Measurements from ENCODE around the gene SLC47A1. TPM values are rescaled to one million over a fixed set of nuclear protein-coding genes. Genes with fewer than 3 reads are reported as not detected.
"Not testable (repeated sequence)": the region's sequence is repeated elsewhere in the genome, so short reads cannot be mapped to it uniquely, and the experiment has no call there.

The SLC47A1 gene
- total RNA-seq, 1 donor from 2014 or later: 1.0 TPM

- no peak overlapping the region for H3K4me3 ChIP-seq (ENCODE audit: low read depth, low read length)
- TF ChIP-seq, protein P1, sequence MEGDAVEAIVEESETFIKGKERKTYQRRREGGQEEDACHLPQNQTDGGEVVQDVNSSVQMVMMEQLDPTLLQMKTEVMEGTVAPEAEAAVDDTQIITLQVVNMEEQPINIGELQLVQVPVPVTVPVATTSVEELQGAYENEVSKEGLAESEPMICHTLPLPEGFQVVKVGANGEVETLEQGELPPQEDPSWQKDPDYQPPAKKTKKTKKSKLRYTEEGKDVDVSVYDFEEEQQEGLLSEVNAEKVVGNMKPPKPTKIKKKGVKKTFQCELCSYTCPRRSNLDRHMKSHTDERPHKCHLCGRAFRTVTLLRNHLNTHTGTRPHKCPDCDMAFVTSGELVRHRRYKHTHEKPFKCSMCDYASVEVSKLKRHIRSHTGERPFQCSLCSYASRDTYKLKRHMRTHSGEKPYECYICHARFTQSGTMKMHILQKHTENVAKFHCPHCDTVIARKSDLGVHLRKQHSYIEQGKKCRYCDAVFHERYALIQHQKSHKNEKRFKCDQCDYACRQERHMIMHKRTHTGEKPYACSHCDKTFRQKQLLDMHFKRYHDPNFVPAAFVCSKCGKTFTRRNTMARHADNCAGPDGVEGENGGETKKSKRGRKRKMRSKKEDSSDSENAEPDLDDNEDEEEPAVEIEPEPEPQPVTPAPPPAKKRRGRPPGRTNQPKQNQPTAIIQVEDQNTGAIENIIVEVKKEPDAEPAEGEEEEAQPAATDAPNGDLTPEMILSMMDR (IDR thresholded peaks at IDR 0.05; ENCODE audit: insufficient read depth, low read length, poor library complexity, severe bottlenecking): no peak
- H3K36me3 ChIP-seq (ENCODE audit: control insufficient read depth, insufficient read depth, low read length): no peaks in the 10 kb centered on the region
- H3K27me3 ChIP-seq (ENCODE audit: control insufficient read depth, insufficient read depth, low read length): peaks cover 3% of the 10 kb centered on the region
- DNase-seq (ENCODE audit: low read depth): no peak
Measured at GRCh38 chr17:19520641-19521040, 13.0 kb upstream of the SLC47A1 start.

DNA sequence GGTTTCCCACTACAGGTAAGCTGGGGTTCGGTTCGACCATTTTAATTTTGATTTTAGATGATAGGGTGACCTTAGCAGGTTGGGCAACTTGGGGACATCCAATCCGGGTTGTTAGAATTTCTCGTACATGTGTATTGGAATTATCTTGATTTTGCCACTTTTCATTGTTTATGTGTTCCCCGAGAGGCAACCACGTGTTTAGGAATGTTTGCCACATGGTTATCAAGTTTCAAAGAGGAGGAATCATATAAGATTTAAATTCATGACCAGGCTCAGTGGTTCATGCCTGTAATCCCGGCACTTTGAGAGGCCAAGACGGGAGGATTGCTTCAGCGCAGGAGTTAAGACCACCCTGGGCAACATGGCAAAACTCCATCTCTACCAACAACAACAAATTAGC lies 10.0 kb upstream of the SLC47A1 start:
- peaks cover 7% of the 10 kb centered on the region for H3K27me3 ChIP-seq (ENCODE audit: control insufficient read depth, insufficient read depth, low read length)
- no peak overlapping the region for H3K4me3 ChIP-seq (ENCODE audit: low read depth, low read length)
- no peaks in the 10 kb centered on the region for H3K36me3 ChIP-seq (ENCODE audit: control insufficient read depth, insufficient read depth, low read length)
- TF ChIP-seq, protein P1 (IDR thresholded peaks at IDR 0.05; ENCODE audit: insufficient read depth, low read length, poor library complexity, severe bottlenecking): no peak
- DNase-seq (ENCODE audit: low read depth): no peak

GRCh38 chr17:19526950-19527349 lies 6.7 kb upstream of the SLC47A1 start:
- DNase-seq (ENCODE audit: low read depth); H3K4me3 ChIP-seq (ENCODE audit: low read depth, low read length); H3K27me3 ChIP-seq (ENCODE audit: control insufficient read depth, insufficient read depth, low read length); H3K36me3 ChIP-seq (ENCODE audit: control insufficient read depth, insufficient read depth, low read length): not testable (repeated sequence)

- no peak for DNase-seq (ENCODE audit: low read depth)
- H3K36me3 ChIP-seq (ENCODE audit: control insufficient read depth, insufficient read depth, low read length): no peaks in the 10 kb centered on the region
- H3K4me3 ChIP-seq (ENCODE audit: low read depth, low read length): no peak overlapping the region
- TF ChIP-seq, protein P1 (IDR thresholded peaks at IDR 0.05; ENCODE audit: insufficient read depth, low read length, poor library complexity, severe bottlenecking): no peak
- H3K27me3 ChIP-seq (ENCODE audit: control insufficient read depth, insufficient read depth, low read length): peaks cover 28% of the 10 kb centered on the region
Measured at GRCh38 chr17:19531780-19532501, 1.7 kb upstream of the SLC47A1 start.

GRCh38 chr17:19533036-19533717 lies 477 bp upstream of the SLC47A1 start:
- TF ChIP-seq, protein P1 (IDR thresholded peaks at IDR 0.05; ENCODE audit: insufficient read depth, low read length, poor library complexity, severe bottlenecking): no peak
- Histone ChIP-seq H3K27me3 (ENCODE audit: control insufficient read depth, insufficient read depth, low read length) (peaks cover 38% of the 10 kb centered on the region), H3K4me3 (ENCODE audit: low read depth, low read length) (peak overlapping the region; percentile 35), H3K36me3 (ENCODE audit: control insufficient read depth, insufficient read depth, low read length) (no peaks in the 10 kb centered on the region)
- no peak for DNase-seq (ENCODE audit: low read depth)

- TF ChIP-seq, protein P1 (IDR thresholded peaks at IDR 0.05; ENCODE audit: insufficient read depth, low read length, poor library complexity, severe bottlenecking): no peak
- peak overlapping the region; percentile 35 for H3K4me3 ChIP-seq (ENCODE audit: low read depth, low read length)
- no peaks in the 10 kb centered on the region for H3K36me3 ChIP-seq (ENCODE audit: control insufficient read depth, insufficient read depth, low read length)
- peak; percentile 21 for DNase-seq (ENCODE audit: low read depth)
- peaks cover 42% of the 10 kb centered on the region for H3K27me3 ChIP-seq (ENCODE audit: control insufficient read depth, insufficient read depth, low read length)
Measured at GRCh38 chr17:19534562-19535149, 1.0 kb downstream of the SLC47A1 start.
